GM19023 (cell line): ENCODE measurements around the gene LIX1.

Source experiments
- ATAC-seq: cut with Tn5 transposase; IDR thresholded peaks from one replicate; pipeline ENCODE4 v1.9.1; 2021; ENCODE audit warnings: mild to moderate bottlenecking, moderate library complexity; ENCODE audit not compliant: unreplicated experiment

Gene LIX1

DNA sequence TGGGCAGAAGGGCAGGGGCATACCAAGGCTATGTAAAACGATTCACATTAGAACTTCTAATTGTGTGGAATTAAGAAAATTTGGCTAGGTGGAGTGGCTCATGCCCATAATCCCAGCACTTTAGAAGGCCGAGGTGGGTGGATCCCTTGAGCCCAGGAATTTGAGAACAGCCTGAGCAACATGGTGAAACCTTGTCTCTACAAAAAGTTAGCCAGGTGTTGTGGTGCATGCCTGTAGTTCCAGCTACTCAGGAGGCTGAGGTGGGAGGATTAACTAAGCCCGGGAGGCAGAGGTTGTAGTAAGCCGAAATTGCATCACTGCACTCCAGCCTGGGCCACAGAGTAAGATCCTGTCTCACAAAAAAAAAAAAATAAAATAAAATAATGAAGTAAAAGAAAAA lies 65.2 kb downstream of the LIX1 start:
- ATAC-seq: no peak

- no peak for ATAC-seq
These were observed 66.3 kb downstream of the LIX1 start for GRCh38 chr5:97076098-97076497.

GRCh38 chr5:97075649-97076048 lies 66.8 kb downstream of the LIX1 start:
- ATAC-seq: no peak

DNA sequence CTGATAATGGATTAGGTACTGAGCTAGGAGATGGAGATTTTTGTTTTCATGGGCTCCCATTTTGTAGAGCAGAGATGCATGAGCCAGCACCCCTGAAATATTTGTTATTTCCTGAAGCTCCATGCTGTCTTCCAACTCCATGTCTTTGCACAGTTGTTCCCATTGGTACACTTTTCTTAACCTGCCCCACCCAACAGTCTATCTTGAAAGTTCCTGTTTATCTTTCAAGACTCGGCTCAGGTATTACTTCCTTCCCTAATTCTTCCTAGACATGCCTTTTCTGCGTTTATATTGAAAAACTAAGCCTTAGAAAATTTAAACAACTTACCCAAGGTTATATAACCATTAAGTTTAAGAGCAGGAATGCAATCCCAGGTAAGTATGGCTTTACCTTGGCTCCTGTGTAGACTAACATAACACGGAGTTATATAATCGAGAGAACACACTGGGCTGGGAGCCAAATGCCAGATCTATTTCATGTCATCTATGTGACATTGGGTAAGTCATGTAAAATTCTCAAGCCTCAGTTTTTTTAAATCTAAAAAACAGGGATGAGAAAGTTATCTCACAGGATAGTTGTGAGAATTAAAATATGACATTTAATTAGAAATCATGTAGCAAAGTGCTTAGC lies 67.4 kb downstream of the LIX1 start:
- ATAC-seq: no peak

- no peak for ATAC-seq
These were observed 69.0 kb downstream of the LIX1 start for GRCh38 chr5:97073420-97073819.

GRCh38 chr5:97072696-97073095 lies 69.7 kb downstream of the LIX1 start:
- ATAC-seq: no peak

GRCh38 chr5:97071993-97072392 lies 70.4 kb downstream of the LIX1 start:
- no peak for ATAC-seq

GRCh38 chr5:97071101-97071500 lies 71.3 kb downstream of the LIX1 start:
- ATAC-seq: no peak

GRCh38 chr5:97070234-97070633 lies 72.2 kb downstream of the LIX1 start:
- ATAC-seq: no peak

DNA sequence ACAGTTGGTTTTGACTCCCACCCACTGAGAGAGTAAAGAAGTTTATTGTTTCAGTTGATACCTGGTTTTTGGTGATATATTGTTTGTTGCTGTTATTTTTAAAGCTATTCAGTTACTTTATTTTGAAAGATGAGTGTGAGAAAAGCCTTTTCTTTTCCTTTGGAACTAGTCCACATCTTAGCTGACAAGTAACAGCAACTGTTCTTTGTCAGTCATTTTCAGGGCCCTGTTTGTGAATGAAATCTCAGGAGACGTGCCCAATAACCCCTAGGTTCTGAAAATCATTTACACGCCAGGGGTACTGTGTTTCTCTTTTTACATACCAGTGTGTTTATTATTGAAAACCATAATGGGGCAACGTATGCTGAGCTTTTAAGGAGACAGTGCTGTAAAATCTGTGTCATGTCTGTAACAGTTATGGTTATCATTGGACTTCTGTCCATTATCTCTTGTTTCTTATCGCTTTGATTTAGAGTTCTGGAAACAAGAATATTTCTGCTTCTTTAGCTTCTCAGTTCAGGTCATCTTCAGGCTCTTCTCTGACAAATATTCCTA lies 75.0 kb downstream of the LIX1 start:
- ATAC-seq: no peak

DNA sequence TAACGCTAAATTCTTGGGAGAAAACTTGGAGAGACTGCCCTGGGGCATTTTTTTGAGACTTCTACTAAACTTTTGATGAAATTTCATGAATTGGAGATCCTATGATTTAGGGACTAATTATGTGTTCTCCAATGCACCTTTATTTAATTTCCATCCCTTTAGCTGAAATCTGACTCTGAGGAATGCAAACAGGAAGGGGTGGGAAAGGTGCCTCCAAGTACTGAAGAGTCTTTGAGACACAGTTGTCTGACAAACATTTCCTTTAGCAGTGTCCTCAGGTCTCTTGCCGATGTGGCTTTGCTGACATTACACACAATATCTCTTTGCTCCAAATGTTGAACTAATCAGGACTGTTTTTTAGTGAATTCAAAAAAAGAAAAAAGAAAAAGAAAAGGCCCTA lies 76.9 kb downstream of the LIX1 start:
- no peak for ATAC-seq

DNA sequence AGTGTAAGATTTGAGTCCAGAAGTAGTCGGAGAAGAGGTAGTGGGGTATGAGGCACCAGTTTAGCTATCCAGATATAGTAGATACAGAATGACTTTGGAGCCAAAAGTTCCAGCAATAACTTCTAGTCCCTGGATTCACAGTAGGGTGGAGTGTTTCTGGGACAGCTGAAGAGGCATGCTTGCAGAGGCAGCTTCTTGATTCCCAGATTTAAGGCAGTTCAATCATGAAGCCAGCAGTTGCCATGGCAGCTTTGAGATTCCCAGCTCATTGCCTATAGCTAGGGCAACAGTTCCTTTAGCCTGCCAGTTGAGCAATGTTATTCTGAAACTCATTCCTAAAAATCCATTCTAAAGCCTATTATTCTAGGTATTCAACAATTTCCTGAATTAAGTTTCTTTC lies 79.2 kb downstream of the LIX1 start:
- no peak for ATAC-seq

GRCh38 chr5:97062046-97062445 lies 80.4 kb downstream of the LIX1 start:
- ATAC-seq: no peak

- no peak for ATAC-seq
These were observed 86.1 kb downstream of the LIX1 start for GRCh38 chr5:97056263-97056662.

GRCh38 chr5:97049175-97049574 lies 93.2 kb downstream of the LIX1 start:
- no peak for ATAC-seq

GRCh38 chr5:97047076-97047475 lies 95.3 kb downstream of the LIX1 start:
- no peak for ATAC-seq

GRCh38 chr5:97046270-97046982 lies 96.0 kb downstream of the LIX1 start:
- ATAC-seq: no peak

GRCh38 chr5:97044052-97044451 lies 98.4 kb downstream of the LIX1 start:
- ATAC-seq: no peak

GRCh38 chr5:97043511-97043910 lies 98.9 kb downstream of the LIX1 start:
- ATAC-seq: no peak

- ATAC-seq: no peak
These were observed 99.4 kb downstream of the LIX1 start for GRCh38 chr5:97042996-97043395.
